Astrocyte (in vitro differentiated cells and primary cell): ENCODE measurements around the gene TMEM79.
"Not testable (repeated sequence)": the region's sequence is repeated elsewhere in the genome, so short reads cannot be mapped to it uniquely, and the experiment has no call there.

Experiments
- EZH2 ChIP-seq: IDR thresholded peaks from 2 replicates; pipeline ENCODE4 v1.6.1; 2012; ENCODE audit warnings: mild to moderate bottlenecking, low read length, inconsistent platforms; ENCODE audit not compliant: insufficient read depth
- TF ChIP-seq, protein P1 (sequence below): IDR thresholded peaks from 2 replicates; pipeline ENCODE4 v1.5.1; 2011; ENCODE audit warnings: low read depth, mild to moderate bottlenecking, inconsistent platforms, low read length, moderate library complexity; ENCODE audit not compliant: insufficient read depth

DNA sequence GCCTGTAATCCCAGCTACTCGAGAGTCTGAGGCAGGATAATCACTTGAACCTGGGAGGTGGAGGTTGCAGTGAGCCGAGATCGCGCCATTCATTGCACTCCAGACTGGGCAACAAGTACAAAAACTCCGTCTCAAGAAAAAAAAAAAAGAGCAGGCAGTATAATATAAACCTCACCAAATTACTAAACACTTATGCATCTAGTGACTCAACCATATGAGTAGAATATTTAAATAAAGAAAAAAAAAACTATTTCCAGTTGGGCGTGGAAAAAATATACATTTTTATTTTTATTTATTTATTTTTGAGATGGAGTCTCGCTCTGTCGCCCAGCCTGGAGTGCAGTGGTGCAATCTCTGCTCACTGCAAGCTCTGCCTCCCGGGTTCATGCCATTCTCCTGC, 39.1 kb downstream of the TMEM79 start:
- TF ChIP-seq, protein P1, sequence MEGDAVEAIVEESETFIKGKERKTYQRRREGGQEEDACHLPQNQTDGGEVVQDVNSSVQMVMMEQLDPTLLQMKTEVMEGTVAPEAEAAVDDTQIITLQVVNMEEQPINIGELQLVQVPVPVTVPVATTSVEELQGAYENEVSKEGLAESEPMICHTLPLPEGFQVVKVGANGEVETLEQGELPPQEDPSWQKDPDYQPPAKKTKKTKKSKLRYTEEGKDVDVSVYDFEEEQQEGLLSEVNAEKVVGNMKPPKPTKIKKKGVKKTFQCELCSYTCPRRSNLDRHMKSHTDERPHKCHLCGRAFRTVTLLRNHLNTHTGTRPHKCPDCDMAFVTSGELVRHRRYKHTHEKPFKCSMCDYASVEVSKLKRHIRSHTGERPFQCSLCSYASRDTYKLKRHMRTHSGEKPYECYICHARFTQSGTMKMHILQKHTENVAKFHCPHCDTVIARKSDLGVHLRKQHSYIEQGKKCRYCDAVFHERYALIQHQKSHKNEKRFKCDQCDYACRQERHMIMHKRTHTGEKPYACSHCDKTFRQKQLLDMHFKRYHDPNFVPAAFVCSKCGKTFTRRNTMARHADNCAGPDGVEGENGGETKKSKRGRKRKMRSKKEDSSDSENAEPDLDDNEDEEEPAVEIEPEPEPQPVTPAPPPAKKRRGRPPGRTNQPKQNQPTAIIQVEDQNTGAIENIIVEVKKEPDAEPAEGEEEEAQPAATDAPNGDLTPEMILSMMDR: not testable (repeated sequence)
- not testable (repeated sequence) for TF ChIP-seq EZH2
